Body of pancreas (tissue), 4 donors: ENCODE results near the gene C1R.

ENCODE experiments used
- POLR2A ChIP-seq, 3 donors: fragments of 450-650 bp; IDR thresholded peaks; one replicate each; pipeline ENCODE4 v1.6.1; 2016; ENCODE audit warnings: antibody characterized with exemption in 3 of 3, mild to moderate bottlenecking in 2 of 3
- TF ChIP-seq, protein P1 (sequence below), 7 experiments: fragments of 450-650 bp in 4 of 7; fragments of 200-600 bp in 3 of 7; sonication (generic) in 3 of 7; IDR thresholded peaks; one replicate each; pipeline ENCODE4 v1.5.1; 2016 to 2019; ENCODE audit warnings: antibody characterized with exemption in 7 of 7

DNA sequence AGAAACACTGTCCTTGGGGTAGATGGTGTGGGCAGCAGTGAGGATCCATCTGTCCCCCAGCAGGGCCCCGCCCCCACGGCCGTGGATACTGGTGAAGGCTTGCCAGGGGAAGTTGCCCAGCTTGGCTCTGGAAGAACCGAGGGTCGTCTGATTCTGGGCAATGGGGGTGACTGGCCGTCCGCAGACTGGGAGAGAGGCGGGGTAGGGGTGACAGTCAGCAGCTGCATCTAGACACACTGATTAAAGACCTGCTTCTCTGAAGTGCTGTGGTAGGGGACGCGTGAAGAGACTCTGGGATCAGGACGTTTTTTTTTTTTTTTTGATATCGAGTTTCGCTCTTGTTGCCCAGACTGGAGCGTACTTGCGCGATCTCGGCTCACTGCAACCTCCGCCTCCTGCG, 4.7 kb upstream of the C1R start:
- TF ChIP-seq, protein P1, sequence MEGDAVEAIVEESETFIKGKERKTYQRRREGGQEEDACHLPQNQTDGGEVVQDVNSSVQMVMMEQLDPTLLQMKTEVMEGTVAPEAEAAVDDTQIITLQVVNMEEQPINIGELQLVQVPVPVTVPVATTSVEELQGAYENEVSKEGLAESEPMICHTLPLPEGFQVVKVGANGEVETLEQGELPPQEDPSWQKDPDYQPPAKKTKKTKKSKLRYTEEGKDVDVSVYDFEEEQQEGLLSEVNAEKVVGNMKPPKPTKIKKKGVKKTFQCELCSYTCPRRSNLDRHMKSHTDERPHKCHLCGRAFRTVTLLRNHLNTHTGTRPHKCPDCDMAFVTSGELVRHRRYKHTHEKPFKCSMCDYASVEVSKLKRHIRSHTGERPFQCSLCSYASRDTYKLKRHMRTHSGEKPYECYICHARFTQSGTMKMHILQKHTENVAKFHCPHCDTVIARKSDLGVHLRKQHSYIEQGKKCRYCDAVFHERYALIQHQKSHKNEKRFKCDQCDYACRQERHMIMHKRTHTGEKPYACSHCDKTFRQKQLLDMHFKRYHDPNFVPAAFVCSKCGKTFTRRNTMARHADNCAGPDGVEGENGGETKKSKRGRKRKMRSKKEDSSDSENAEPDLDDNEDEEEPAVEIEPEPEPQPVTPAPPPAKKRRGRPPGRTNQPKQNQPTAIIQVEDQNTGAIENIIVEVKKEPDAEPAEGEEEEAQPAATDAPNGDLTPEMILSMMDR (IDR thresholded peaks at IDR 0.05) = no peak
- TF ChIP-seq POLR2A (IDR thresholded peaks at IDR 0.05) = no peak
